Measurements from ENCODE around the gene C11orf24.
"Not testable (repeated sequence)": the region's sequence is repeated elsewhere in the genome, so short reads cannot be mapped to it uniquely, and the experiment has no call there.

The C11orf24 gene

DNA sequence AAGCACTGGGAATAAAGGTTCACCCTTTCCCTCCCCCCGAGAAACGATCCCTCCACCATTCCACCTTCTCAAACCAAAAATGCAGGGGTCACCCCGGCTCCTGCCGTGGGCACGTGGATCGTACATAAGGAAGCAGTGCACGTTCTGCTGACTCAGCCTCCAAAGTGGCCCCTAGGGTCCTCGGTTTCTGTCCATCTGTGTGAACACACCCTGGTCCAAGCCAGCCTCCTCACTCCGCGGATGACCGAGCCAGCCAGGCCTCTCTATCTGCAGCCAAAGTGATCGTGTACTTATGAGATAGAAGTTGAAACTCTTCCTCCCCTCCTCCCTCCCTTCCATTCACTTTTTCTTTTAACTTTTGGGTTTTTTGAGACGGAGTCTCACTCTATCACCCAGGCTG is 16.2 kb downstream of the C11orf24 start:
- Histone ChIP-seq H3K4me3 (ENCODE audit: low read length in 2 of 2) (no peak overlapping the region), H3K4me1 (ENCODE audit: control insufficient read depth in 2 of 2, insufficient read depth in 2 of 2, low read length in 2 of 2) (peaks cover 5 to 7% of the 10 kb centered on the region in 2 donors), H3K9ac (ENCODE audit: low read depth in 1 of 2, low read length in 2 of 2) (no peak overlapping the region), H3K27me3 (ENCODE audit: control insufficient read depth in 2 of 2, insufficient read depth in 2 of 2, low read length in 2 of 2) (no peaks in the 10 kb centered on the region), H3K9me3 (ENCODE audit: control insufficient read depth in 2 of 2, low read length in 2 of 2) (no peaks in the 10 kb centered on the region), H3K27ac (ENCODE audit: low read depth in 2 of 2, low read length in 2 of 2) (no peak overlapping the region), H3K36me3 (ENCODE audit: control insufficient read depth in 2 of 2, insufficient read depth in 2 of 2, low read length in 2 of 2) (peaks cover under 1 to 2% of the 10 kb centered on the region in 2 donors)

DNA sequence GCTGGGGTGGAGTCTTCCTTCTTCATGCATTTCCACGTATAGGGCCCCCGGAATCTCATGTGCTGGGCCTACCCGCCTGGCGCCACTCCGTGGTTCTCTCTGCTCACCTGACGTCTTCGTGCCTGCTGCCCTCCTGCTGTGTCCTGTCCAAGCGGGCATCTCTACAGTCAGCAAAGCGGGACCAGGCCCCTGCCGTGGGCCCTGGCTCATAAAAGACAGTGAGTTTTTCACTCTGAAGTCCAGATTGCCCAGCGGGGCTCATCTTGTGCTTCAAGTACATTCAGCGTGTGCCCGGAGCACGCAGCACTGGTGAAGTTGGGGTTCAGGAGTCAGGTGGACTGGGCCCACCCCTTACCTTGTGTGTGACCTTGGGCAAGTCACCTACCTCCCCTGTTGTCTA is 17.4 kb downstream of the C11orf24 start:
- Histone ChIP-seq H3K4me1 (ENCODE audit: control insufficient read depth in 2 of 2, insufficient read depth in 2 of 2, low read length in 2 of 2) (peaks cover 5 to 7% of the 10 kb centered on the region in 2 donors), H3K9me3 (ENCODE audit: control insufficient read depth in 2 of 2, low read length in 2 of 2) (no peaks in the 10 kb centered on the region), H3K36me3 (ENCODE audit: control insufficient read depth in 2 of 2, insufficient read depth in 2 of 2, low read length in 2 of 2) (no peaks in the 10 kb centered on the region), H3K9ac (ENCODE audit: low read depth in 1 of 2, low read length in 2 of 2) (no peak overlapping the region), H3K27me3 (ENCODE audit: control insufficient read depth in 2 of 2, insufficient read depth in 2 of 2, low read length in 2 of 2) (no peaks in the 10 kb centered on the region), H3K4me3 (ENCODE audit: low read length in 2 of 2) (no peak overlapping the region), H3K27ac (ENCODE audit: low read depth in 2 of 2, low read length in 2 of 2) (no peak overlapping the region)

DNA sequence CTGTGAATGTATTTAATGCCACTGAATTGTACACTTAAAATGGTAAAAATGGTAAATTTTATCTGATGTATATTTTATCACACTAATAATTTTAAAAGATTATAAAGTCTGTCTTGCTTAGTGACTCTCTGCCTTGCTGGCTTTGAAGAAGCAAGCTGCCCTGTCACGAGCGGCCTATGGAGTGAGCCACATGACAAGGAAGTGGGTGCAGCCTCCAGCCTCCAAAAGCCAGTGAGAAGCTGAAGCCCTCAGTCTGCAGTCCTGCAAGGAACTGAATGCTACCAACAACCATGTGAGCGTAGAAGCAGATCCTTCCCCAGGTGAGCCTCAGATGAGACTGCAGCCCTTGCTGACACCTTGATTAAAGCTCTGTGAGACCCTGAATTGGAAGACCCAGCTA is 20.0 kb downstream of the C11orf24 start:
- H3K4me3 ChIP-seq (ENCODE audit: low read length in 2 of 2): no peak overlapping the region
- H3K27me3 ChIP-seq (ENCODE audit: control insufficient read depth in 2 of 2, insufficient read depth in 2 of 2, low read length in 2 of 2): no peaks in the 10 kb centered on the region
- no peaks in the 10 kb centered on the region for H3K9me3 ChIP-seq (ENCODE audit: control insufficient read depth in 2 of 2, low read length in 2 of 2)
- no peak overlapping the region for H3K27ac ChIP-seq (ENCODE audit: low read depth in 2 of 2, low read length in 2 of 2)
- no peaks in the 10 kb centered on the region for H3K36me3 ChIP-seq (ENCODE audit: control insufficient read depth in 2 of 2, insufficient read depth in 2 of 2, low read length in 2 of 2)
- no peaks in the 10 kb centered on the region for H3K4me1 ChIP-seq (ENCODE audit: control insufficient read depth in 2 of 2, insufficient read depth in 2 of 2, low read length in 2 of 2)
- no peak overlapping the region for H3K9ac ChIP-seq (ENCODE audit: low read depth in 1 of 2, low read length in 2 of 2)

DNA sequence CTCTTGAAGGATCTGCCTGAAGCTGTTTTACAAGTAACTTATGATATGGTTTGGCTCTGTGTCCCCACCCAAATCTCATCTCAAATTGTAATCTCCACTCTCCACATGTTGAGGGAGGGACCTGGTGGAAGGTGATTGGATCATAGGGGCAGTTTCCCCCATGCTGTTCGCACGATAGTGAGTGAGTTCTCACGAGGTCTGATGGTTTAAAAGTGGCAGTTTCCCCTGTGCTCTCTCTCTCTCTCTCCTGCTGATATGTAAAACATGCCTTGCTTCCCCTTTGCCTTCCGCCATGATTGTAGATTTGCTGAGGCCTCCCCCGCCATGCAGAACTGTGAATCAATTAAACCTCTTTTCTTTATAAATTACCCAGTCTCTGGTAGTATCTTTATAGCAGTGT is 26.9 kb downstream of the C11orf24 start:
- H3K9me3 ChIP-seq (ENCODE audit: control insufficient read depth in 2 of 2, low read length in 2 of 2); H3K36me3 ChIP-seq (ENCODE audit: control insufficient read depth in 2 of 2, insufficient read depth in 2 of 2, low read length in 2 of 2); H3K4me3 ChIP-seq (ENCODE audit: low read length in 2 of 2); H3K9ac ChIP-seq (ENCODE audit: low read depth in 1 of 2, low read length in 2 of 2); H3K4me1 ChIP-seq (ENCODE audit: control insufficient read depth in 2 of 2, insufficient read depth in 2 of 2, low read length in 2 of 2); H3K27ac ChIP-seq (ENCODE audit: low read depth in 2 of 2, low read length in 2 of 2); H3K27me3 ChIP-seq (ENCODE audit: control insufficient read depth in 2 of 2, insufficient read depth in 2 of 2, low read length in 2 of 2): not testable (repeated sequence)

DNA sequence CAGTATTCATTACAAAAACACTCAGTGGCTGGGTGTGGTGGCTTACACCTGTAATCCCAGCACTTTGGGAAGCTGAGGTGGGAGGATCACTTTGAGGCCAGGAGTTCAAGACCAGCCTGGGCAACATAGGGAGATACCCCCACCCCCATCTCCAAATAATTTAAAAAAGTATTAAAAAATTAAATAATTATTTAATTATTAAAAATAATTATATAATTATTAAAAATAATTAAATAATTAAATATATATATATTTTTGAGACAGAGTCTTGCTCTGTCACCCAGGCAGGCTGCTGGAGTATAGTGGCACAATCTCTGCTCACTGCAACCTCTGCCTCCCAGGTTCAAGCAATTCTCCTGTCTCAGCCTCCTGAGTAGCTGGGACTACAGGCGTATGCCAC is 27.9 kb downstream of the C11orf24 start:
- H3K27me3 ChIP-seq (ENCODE audit: control insufficient read depth in 2 of 2, insufficient read depth in 2 of 2, low read length in 2 of 2); H3K4me1 ChIP-seq (ENCODE audit: control insufficient read depth in 2 of 2, insufficient read depth in 2 of 2, low read length in 2 of 2); H3K9me3 ChIP-seq (ENCODE audit: control insufficient read depth in 2 of 2, low read length in 2 of 2); H3K36me3 ChIP-seq (ENCODE audit: control insufficient read depth in 2 of 2, insufficient read depth in 2 of 2, low read length in 2 of 2); H3K9ac ChIP-seq (ENCODE audit: low read depth in 1 of 2, low read length in 2 of 2); H3K4me3 ChIP-seq (ENCODE audit: low read length in 2 of 2); H3K27ac ChIP-seq (ENCODE audit: low read depth in 2 of 2, low read length in 2 of 2): not testable (repeated sequence)

DNA sequence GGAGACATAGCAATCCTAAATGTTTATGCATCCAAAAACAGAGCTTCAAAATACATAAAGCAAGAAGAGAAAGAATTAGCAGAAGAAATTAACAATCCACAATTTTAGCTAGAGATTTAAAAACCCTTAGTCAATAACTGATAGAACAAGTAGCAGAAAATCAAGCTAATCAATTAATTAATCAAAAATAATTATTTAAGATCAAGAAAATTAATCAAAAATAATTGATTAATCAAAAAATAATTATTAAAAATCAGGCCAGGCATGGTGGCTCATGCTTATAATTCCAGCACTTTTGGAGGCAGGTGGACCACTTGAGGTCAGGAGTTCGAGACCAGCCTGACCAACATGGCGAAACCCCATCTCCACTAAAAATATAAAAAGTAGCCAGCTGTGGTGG is 29.2 kb downstream of the C11orf24 start:
- H3K4me1 ChIP-seq (ENCODE audit: control insufficient read depth in 2 of 2, insufficient read depth in 2 of 2, low read length in 2 of 2): no peaks in the 10 kb centered on the region
- no peak overlapping the region for H3K4me3 ChIP-seq (ENCODE audit: low read length in 2 of 2)
- H3K27me3 ChIP-seq (ENCODE audit: control insufficient read depth in 2 of 2, insufficient read depth in 2 of 2, low read length in 2 of 2): no peaks in the 10 kb centered on the region
- no peaks in the 10 kb centered on the region for H3K36me3 ChIP-seq (ENCODE audit: control insufficient read depth in 2 of 2, insufficient read depth in 2 of 2, low read length in 2 of 2)
- no peak overlapping the region for H3K9ac ChIP-seq (ENCODE audit: low read depth in 1 of 2, low read length in 2 of 2)
- H3K9me3 ChIP-seq (ENCODE audit: control insufficient read depth in 2 of 2, low read length in 2 of 2): no peaks in the 10 kb centered on the region
- no peak overlapping the region for H3K27ac ChIP-seq (ENCODE audit: low read depth in 2 of 2, low read length in 2 of 2)

DNA sequence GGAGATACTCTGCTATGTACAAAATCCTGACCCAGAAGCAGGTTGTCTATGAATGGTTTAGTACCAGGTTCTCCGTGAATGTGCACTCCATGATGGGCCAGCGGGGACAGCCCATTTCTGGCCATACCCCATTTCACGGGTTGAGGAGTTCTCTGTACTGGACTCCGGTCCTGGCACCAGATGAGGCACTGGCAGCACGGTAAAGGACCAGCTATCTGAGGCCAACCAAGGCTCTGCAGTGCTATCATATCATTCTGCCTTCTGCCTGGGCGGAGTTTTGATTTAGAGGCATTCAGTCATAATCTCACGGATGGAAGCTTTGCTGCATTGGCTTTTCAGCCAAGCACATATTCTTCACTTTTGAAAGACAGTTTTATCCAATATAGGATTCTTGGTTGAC is 40.2 kb downstream of the C11orf24 start:
- Histone ChIP-seq H3K27me3 (ENCODE audit: control insufficient read depth in 2 of 2, insufficient read depth in 2 of 2, low read length in 2 of 2) (no peaks in the 10 kb centered on the region), H3K36me3 (ENCODE audit: control insufficient read depth in 2 of 2, insufficient read depth in 2 of 2, low read length in 2 of 2) (no peaks in the 10 kb centered on the region), H3K9ac (ENCODE audit: low read depth in 1 of 2, low read length in 2 of 2) (no peak overlapping the region), H3K4me1 (ENCODE audit: control insufficient read depth in 2 of 2, insufficient read depth in 2 of 2, low read length in 2 of 2) (no peaks in the 10 kb centered on the region), H3K27ac (ENCODE audit: low read depth in 2 of 2, low read length in 2 of 2) (no peak overlapping the region), H3K4me3 (ENCODE audit: low read length in 2 of 2) (no peak overlapping the region), H3K9me3 (ENCODE audit: control insufficient read depth in 2 of 2, low read length in 2 of 2) (no peaks in the 10 kb centered on the region)

DNA sequence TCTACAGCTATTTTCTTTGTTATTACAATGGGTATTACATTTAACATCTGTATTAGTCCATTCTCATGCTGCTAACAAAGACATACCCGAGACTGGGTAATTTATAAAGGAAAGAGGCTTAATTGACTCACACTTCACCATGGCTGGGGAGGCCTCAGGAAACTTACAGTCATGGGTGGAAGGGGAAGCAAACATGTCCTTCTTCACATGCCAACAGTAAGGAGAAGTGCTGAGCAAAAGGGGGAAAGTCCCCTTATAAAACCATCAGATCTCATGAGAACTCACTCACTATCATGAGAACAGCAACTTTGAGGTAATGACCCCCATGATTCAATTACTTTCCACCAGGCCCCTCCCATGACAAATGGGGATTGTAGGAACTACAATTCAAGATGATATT is 42.2 kb downstream of the C11orf24 start:
- H3K27ac ChIP-seq (ENCODE audit: low read depth in 2 of 2, low read length in 2 of 2): no peak overlapping the region
- no peaks in the 10 kb centered on the region for H3K9me3 ChIP-seq (ENCODE audit: control insufficient read depth in 2 of 2, low read length in 2 of 2)
- H3K27me3 ChIP-seq (ENCODE audit: control insufficient read depth in 2 of 2, insufficient read depth in 2 of 2, low read length in 2 of 2): no peaks in the 10 kb centered on the region
- no peaks in the 10 kb centered on the region for H3K4me1 ChIP-seq (ENCODE audit: control insufficient read depth in 2 of 2, insufficient read depth in 2 of 2, low read length in 2 of 2)
- no peak overlapping the region for H3K9ac ChIP-seq (ENCODE audit: low read depth in 1 of 2, low read length in 2 of 2)
- H3K4me3 ChIP-seq (ENCODE audit: low read length in 2 of 2): no peak overlapping the region
- no peaks in the 10 kb centered on the region for H3K36me3 ChIP-seq (ENCODE audit: control insufficient read depth in 2 of 2, insufficient read depth in 2 of 2, low read length in 2 of 2)

DNA sequence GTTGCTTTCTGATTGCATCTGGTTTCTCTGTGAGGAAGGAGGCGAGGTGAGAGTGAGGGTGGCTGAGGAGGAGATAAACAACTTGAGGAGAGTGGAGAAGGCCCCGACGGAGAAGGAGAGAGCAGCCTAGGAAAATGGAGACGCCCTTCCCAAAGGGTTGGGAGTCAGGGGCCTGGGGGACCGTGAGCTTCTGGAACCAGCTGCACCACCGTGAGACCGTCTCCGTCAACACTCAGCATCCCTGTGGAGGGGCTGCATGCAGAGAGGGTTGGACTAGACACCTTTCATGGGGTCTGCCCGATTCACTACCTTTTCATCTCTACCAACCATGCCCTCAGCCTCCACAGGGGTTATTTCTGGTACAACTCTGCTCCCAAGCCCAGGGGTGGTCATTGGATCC is 45.4 kb downstream of the C11orf24 start:
- no peaks in the 10 kb centered on the region for H3K4me1 ChIP-seq (ENCODE audit: control insufficient read depth in 2 of 2, insufficient read depth in 2 of 2, low read length in 2 of 2)
- H3K9me3 ChIP-seq (ENCODE audit: control insufficient read depth in 2 of 2, low read length in 2 of 2): no peaks in the 10 kb centered on the region
- no peaks in the 10 kb centered on the region for H3K27me3 ChIP-seq (ENCODE audit: control insufficient read depth in 2 of 2, insufficient read depth in 2 of 2, low read length in 2 of 2)
- H3K4me3 ChIP-seq (ENCODE audit: low read length in 2 of 2): no peak overlapping the region
- H3K36me3 ChIP-seq (ENCODE audit: control insufficient read depth in 2 of 2, insufficient read depth in 2 of 2, low read length in 2 of 2): no peaks in the 10 kb centered on the region
- no peak overlapping the region for H3K27ac ChIP-seq (ENCODE audit: low read depth in 2 of 2, low read length in 2 of 2)
- no peak overlapping the region for H3K9ac ChIP-seq (ENCODE audit: low read depth in 1 of 2, low read length in 2 of 2)

DNA sequence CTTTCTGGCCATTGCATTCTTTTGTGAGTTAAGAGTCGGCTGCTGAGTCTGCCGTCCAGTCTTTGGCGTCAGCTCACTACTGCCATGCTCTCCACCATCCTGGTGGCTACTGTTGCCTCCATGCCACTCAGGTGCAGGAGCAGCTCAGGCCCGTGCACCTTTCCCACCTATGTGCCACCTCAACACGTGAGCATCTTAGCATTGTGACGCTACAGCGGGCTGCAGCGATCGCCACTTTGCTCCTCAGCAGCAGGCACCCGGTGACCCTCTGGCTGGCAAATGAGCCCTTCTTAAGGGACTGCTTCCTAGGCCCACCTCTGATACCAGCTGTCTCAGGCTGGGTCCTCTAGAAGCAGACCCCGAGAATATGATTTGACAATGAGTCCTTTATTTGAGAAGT is 47.2 kb downstream of the C11orf24 start:
- no peak overlapping the region for H3K4me3 ChIP-seq (ENCODE audit: low read length in 2 of 2)
- H3K9me3 ChIP-seq (ENCODE audit: control insufficient read depth in 2 of 2, low read length in 2 of 2): no peaks in the 10 kb centered on the region
- no peak overlapping the region for H3K9ac ChIP-seq (ENCODE audit: low read depth in 1 of 2, low read length in 2 of 2)
- H3K27me3 ChIP-seq (ENCODE audit: control insufficient read depth in 2 of 2, insufficient read depth in 2 of 2, low read length in 2 of 2): no peaks in the 10 kb centered on the region
- no peaks in the 10 kb centered on the region for H3K4me1 ChIP-seq (ENCODE audit: control insufficient read depth in 2 of 2, insufficient read depth in 2 of 2, low read length in 2 of 2)
- H3K36me3 ChIP-seq (ENCODE audit: control insufficient read depth in 2 of 2, insufficient read depth in 2 of 2, low read length in 2 of 2): no peaks in the 10 kb centered on the region
- H3K27ac ChIP-seq (ENCODE audit: low read depth in 2 of 2, low read length in 2 of 2): no peak overlapping the region

DNA sequence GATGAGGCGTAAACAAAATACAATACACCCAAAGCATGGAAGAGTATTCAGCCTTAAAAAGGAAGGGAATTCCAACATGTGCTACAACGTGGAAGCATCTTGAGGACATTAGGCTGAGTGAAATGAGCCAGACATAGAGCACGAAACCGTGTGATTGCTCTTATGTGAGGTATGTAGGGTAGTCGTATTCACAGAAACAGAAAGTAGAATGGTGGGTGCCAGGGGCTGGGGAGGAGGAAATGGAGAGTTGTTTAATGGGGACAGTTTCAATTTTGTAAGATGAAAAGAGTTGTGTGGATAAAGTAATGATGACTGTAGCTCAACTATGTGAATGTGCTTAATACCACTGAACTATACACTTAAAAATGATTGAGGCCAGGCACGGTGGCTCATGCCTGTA is 48.5 kb downstream of the C11orf24 start:
- Histone ChIP-seq H3K9me3 (ENCODE audit: control insufficient read depth in 2 of 2, low read length in 2 of 2) (no peaks in the 10 kb centered on the region), H3K4me1 (ENCODE audit: control insufficient read depth in 2 of 2, insufficient read depth in 2 of 2, low read length in 2 of 2) (no peaks in the 10 kb centered on the region), H3K36me3 (ENCODE audit: control insufficient read depth in 2 of 2, insufficient read depth in 2 of 2, low read length in 2 of 2) (no peaks in the 10 kb centered on the region), H3K27me3 (ENCODE audit: control insufficient read depth in 2 of 2, insufficient read depth in 2 of 2, low read length in 2 of 2) (no peaks in the 10 kb centered on the region), H3K27ac (ENCODE audit: low read depth in 2 of 2, low read length in 2 of 2) (no peak overlapping the region), H3K4me3 (ENCODE audit: low read length in 2 of 2) (no peak overlapping the region), H3K9ac (ENCODE audit: low read depth in 1 of 2, low read length in 2 of 2) (no peak overlapping the region)

All from mucosa of rectum (tissue), 2 donors.